ENCODE results near the gene NIP7.

NIP7 gene

GRCh38 chr16:69319381-69319780 is 20.2 kb upstream of the NIP7 start:
- DNase-seq = no peak

GRCh38 chr16:69319826-69320739 is 19.5 kb upstream of the NIP7 start:
- DNase-seq = no peak

GRCh38 chr16:69320740-69321073 is 18.9 kb upstream of the NIP7 start:
- DNase-seq = no peak

- no peak for DNase-seq
Measured at GRCh38 chr16:69321080-69321479, 18.5 kb upstream of the NIP7 start.

GRCh38 chr16:69322343-69322742 is 17.2 kb upstream of the NIP7 start:
- DNase-seq = no peak

GRCh38 chr16:69323415-69323814 is 16.2 kb upstream of the NIP7 start:
- DNase-seq = no peak

GRCh38 chr16:69324013-69324531 is 15.5 kb upstream of the NIP7 start:
- DNase-seq = peak in 1 of 2 experiments; percentile 13

- no peak for DNase-seq
Measured at GRCh38 chr16:69324585-69325253, 14.9 kb upstream of the NIP7 start.

GRCh38 chr16:69325784-69326171 is 13.8 kb upstream of the NIP7 start:
- DNase-seq = no peak

GRCh38 chr16:69326172-69326873 is 13.2 kb upstream of the NIP7 start:
- no peak for DNase-seq

- no peak for DNase-seq
Measured at GRCh38 chr16:69327585-69328310, 11.8 kb upstream of the NIP7 start.

GRCh38 chr16:69328854-69329316 is 10.7 kb upstream of the NIP7 start:
- DNase-seq = no peak

- peak in 1 of 2 experiments; percentile 30 for DNase-seq
Measured at GRCh38 chr16:69329369-69330285, 9.9 kb upstream of the NIP7 start.

GRCh38 chr16:69330286-69331109 is 9.1 kb upstream of the NIP7 start, which contains the start of gene PDF:
Gene PDF, minus strand, starts transcription at chr16:69330588. Its CDS starts 18 bp downstream, at chr16:69330570.
- peak; percentile 86 to 95 for DNase-seq

- DNase-seq = no peak
Measured at GRCh38 chr16:69334696-69335095, 4.9 kb upstream of the NIP7 start.

GRCh38 chr16:69338557-69339288 is 849 bp upstream of the NIP7 start:
- no peak for DNase-seq

GRCh38 chr16:69340095-69340644 is 598 bp downstream of the NIP7 start:
- no peak for DNase-seq

GRCh38 chr16:69344171-69344570 is 4.6 kb downstream of the NIP7 start:
- DNase-seq = no peak

GRCh38 chr16:69345923-69346322 is 6.4 kb downstream of the NIP7 start:
- DNase-seq = no peak
